IPS DF 6.9 (cell line): ENCODE measurements around the gene XXYLT1.
"Not testable (repeated sequence)": the region's sequence is repeated elsewhere in the genome, so short reads cannot be mapped to it uniquely, and the experiment has no call there.

Experiments used
- DNase-seq: peaks from one replicate; pipeline ENCODE4 v3.0.0-alpha.2; 2013; ENCODE audit warnings: low read depth, low spot score
- H3K27ac ChIP-seq: one replicate; pipeline ENCODE4 v1.5.1; 2013; ENCODE audit warnings: low read length, control low read depth
- H3K27me3 ChIP-seq: 2 replicates; pipeline ENCODE4 v1.6.1; 2013; ENCODE audit warnings: mild to moderate bottlenecking, low read length; ENCODE audit not compliant: control insufficient read depth, insufficient read depth
- H3K36me3 ChIP-seq: 2 replicates; pipeline ENCODE4 v1.6.1; 2013; ENCODE audit warnings: low read length; ENCODE audit not compliant: control insufficient read depth, insufficient read depth
- H3K4me1 ChIP-seq: 2 replicates; pipeline ENCODE4 v1.6.1; 2013; ENCODE audit warnings: low read length; ENCODE audit not compliant: control insufficient read depth, insufficient read depth
- H3K4me3 ChIP-seq: 2 replicates; pipeline ENCODE4 v1.5.1; 2013; ENCODE audit warnings: mild to moderate bottlenecking, low read length
- H3K9me3 ChIP-seq: 2 replicates; pipeline ENCODE4 v1.6.1; 2013; ENCODE audit warnings: low read length, inconsistent platforms; ENCODE audit not compliant: control insufficient read depth, insufficient read depth
- WGBS: extraction: QIAGEN DNeasy Blood & Tissue Kit; methylation state at CpG from one replicate; pipeline ENCODE4 v1.1.7; 2013; ENCODE audit warnings: mixed read lengths, missing lambda C conversion rate; ENCODE audit not compliant: insufficient read length, insufficient coverage; 5-methylcytosine and 5-hydroxymethylcytosine counted together

The XXYLT1 gene

GRCh38 chr3:195109098-195109657 is 161.8 kb downstream of the XXYLT1 start:
- no peaks in the 10 kb centered on the region for H3K9me3 ChIP-seq
- DNase-seq, result no peak
- H3K27ac ChIP-seq, result no peak overlapping the region
- H3K27me3 ChIP-seq, result no peaks in the 10 kb centered on the region
- 100% methylated on average over 2 of the region's 10 CpGs for WGBS
- 0 out of 2 replicates have a peak, but pooled peaks cover 3% of the 10 kb centered on the region for H3K36me3 ChIP-seq
- no peak overlapping the region for H3K4me3 ChIP-seq
- no peaks in the 10 kb centered on the region for H3K4me1 ChIP-seq

- H3K36me3 ChIP-seq, result 0 out of 2 replicates have a peak, but pooled peaks cover 3% of the 10 kb centered on the region
These were observed 163.4 kb downstream of the XXYLT1 start for GRCh38 chr3:195107593-195107992.

GRCh38 chr3:195107031-195107430 is 163.9 kb downstream of the XXYLT1 start:
- no CpG with 5 or more reads among the region's 17 CpGs for WGBS
- H3K27ac ChIP-seq, result not testable (repeated sequence)

More at GRCh38 chr3:195107593-195107992, 163.4 kb downstream of the XXYLT1 start:
- WGBS, result no CpG with 5 or more reads among the region's 8 CpGs
- no peak for DNase-seq
- no peaks in the 10 kb centered on the region for H3K27me3 ChIP-seq
- H3K4me3 ChIP-seq, result no peak overlapping the region
- H3K9me3 ChIP-seq, result no peaks in the 10 kb centered on the region
- no peak overlapping the region for H3K27ac ChIP-seq
- H3K4me1 ChIP-seq, result no peaks in the 10 kb centered on the region

GRCh38 chr3:195106418-195106906 is 164.5 kb downstream of the XXYLT1 start:
- Histone ChIP-seq H3K36me3 (0 out of 2 replicates have a peak, but pooled peaks cover 3% of the 10 kb centered on the region), H3K27ac (no peak overlapping the region), H3K27me3 (no peaks in the 10 kb centered on the region), H3K4me3 (no peak overlapping the region), H3K4me1 (no peaks in the 10 kb centered on the region), H3K9me3 (no peaks in the 10 kb centered on the region)
- WGBS, result no CpG with 5 or more reads among the region's 29 CpGs
- DNase-seq, result peak; percentile 43

More at GRCh38 chr3:195107031-195107430, 163.9 kb downstream of the XXYLT1 start:
- H3K4me1 ChIP-seq, DNase-seq, H3K4me3 ChIP-seq, H3K36me3 ChIP-seq, H3K27me3 ChIP-seq, H3K9me3 ChIP-seq: not testable (repeated sequence)

GRCh38 chr3:195105841-195106417 is 165.0 kb downstream of the XXYLT1 start:
- Histone ChIP-seq H3K4me3 (no peak overlapping the region), H3K27ac (no peak overlapping the region), H3K27me3 (no peaks in the 10 kb centered on the region), H3K36me3 (0 out of 2 replicates have a peak, but pooled peaks cover 3% of the 10 kb centered on the region), H3K9me3 (no peaks in the 10 kb centered on the region), H3K4me1 (no peaks in the 10 kb centered on the region)
- WGBS, result no CpG with 5 or more reads among the region's 12 CpGs
- no peak for DNase-seq

- Histone ChIP-seq H3K4me3 (no peak overlapping the region), H3K4me1 (no peaks in the 10 kb centered on the region), H3K36me3 (0 out of 2 replicates have a peak, but pooled peaks cover 3% of the 10 kb centered on the region), H3K27ac (no peak overlapping the region), H3K27me3 (no peaks in the 10 kb centered on the region), H3K9me3 (no peaks in the 10 kb centered on the region)
- WGBS, result no CpG with 5 or more reads among the region's 13 CpGs
- DNase-seq, result no peak
These were observed 165.6 kb downstream of the XXYLT1 start for GRCh38 chr3:195105389-195105788.

- DNase-seq, result no peak
- Histone ChIP-seq H3K27me3 (no peaks in the 10 kb centered on the region), H3K4me3 (no peak overlapping the region), H3K36me3 (no peaks in the 10 kb centered on the region), H3K27ac (no peak overlapping the region), H3K9me3 (no peaks in the 10 kb centered on the region), H3K4me1 (no peaks in the 10 kb centered on the region)
- WGBS, result no CpG with 5 or more reads among the region's 8 CpGs
These were observed 166.6 kb downstream of the XXYLT1 start for GRCh38 chr3:195104340-195104739.

GRCh38 chr3:195103623-195104022 is 167.3 kb downstream of the XXYLT1 start:
- no CpG with 5 or more reads among the region's 2 CpGs for WGBS
- Histone ChIP-seq H3K9me3 (no peaks in the 10 kb centered on the region), H3K27ac (no peak overlapping the region), H3K4me3 (no peak overlapping the region), H3K4me1 (no peaks in the 10 kb centered on the region), H3K36me3 (no peaks in the 10 kb centered on the region), H3K27me3 (no peaks in the 10 kb centered on the region)
- DNase-seq, result no peak

GRCh38 chr3:195102609-195103467 is 168.1 kb downstream of the XXYLT1 start:
- no peak overlapping the region for H3K4me3 ChIP-seq
- no peaks in the 10 kb centered on the region for H3K4me1 ChIP-seq
- H3K36me3 ChIP-seq, result no peaks in the 10 kb centered on the region
- DNase-seq, result no peak
- no peaks in the 10 kb centered on the region for H3K27me3 ChIP-seq
- no CpG with 5 or more reads among the region's 32 CpGs for WGBS
- H3K27ac ChIP-seq, result no peak overlapping the region
- H3K9me3 ChIP-seq, result no peaks in the 10 kb centered on the region

- Histone ChIP-seq H3K36me3 (no peaks in the 10 kb centered on the region), H3K4me1 (no peaks in the 10 kb centered on the region), H3K4me3 (no peak overlapping the region), H3K27ac (no peak overlapping the region), H3K27me3 (no peaks in the 10 kb centered on the region), H3K9me3 (no peaks in the 10 kb centered on the region)
- no CpG with 5 or more reads among the region's 13 CpGs for WGBS
- no peak for DNase-seq
These were observed 168.9 kb downstream of the XXYLT1 start for GRCh38 chr3:195101927-195102608.
